Measurements from ENCODE around the gene ITFG1.
"Not testable (repeated sequence)": the region's sequence is repeated elsewhere in the genome, so short reads cannot be mapped to it uniquely, and the experiment has no call there.

The ITFG1 gene

GRCh38 chr16:47371271-47372014 is 89.4 kb downstream of the ITFG1 start:
- Mint-ChIP-seq H3K27me3 (no peaks in the 10 kb centered on the region), H3K4me1 (ENCODE audit: low read depth) (no peaks in the 10 kb centered on the region), H3K4me3 (no peak overlapping the region), H3K9me3 (no peaks in the 10 kb centered on the region), H3K36me3 (ENCODE audit: low read depth) (peaks cover 57% of the 10 kb centered on the region), H3K27ac (no peak overlapping the region)
- intact Hi-C loops (cut with micrococcal nuclease), result no loop called here

DNA sequence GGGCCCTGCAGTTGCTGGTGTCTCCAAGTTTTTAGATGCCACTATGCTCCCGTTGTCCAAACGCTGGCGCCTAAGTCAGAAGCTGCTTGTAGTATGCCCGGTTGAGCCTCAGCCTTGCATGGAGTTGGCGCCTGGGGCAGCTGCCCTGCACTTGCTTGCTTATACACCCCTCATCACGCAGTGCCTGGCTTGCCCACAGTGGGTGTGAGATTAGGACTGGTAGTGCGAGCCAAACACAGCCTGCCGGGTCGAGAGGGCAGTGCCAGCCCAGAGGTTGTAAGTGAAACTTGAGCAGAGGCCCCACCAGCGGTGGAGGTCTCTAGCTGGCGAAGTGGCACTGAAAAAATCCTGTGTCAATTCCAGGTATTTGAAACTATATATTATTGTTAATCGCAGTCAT is 90.3 kb downstream of the ITFG1 start:
- Mint-ChIP-seq H3K9me3 (no peaks in the 10 kb centered on the region), H3K4me3 (no peak overlapping the region), H3K27ac (no peak overlapping the region), H3K27me3 (no peaks in the 10 kb centered on the region), H3K36me3 (ENCODE audit: low read depth) (peaks cover 62% of the 10 kb centered on the region), H3K4me1 (ENCODE audit: low read depth) (no peaks in the 10 kb centered on the region)
- intact Hi-C loops (cut with micrococcal nuclease), result no loop called here

DNA sequence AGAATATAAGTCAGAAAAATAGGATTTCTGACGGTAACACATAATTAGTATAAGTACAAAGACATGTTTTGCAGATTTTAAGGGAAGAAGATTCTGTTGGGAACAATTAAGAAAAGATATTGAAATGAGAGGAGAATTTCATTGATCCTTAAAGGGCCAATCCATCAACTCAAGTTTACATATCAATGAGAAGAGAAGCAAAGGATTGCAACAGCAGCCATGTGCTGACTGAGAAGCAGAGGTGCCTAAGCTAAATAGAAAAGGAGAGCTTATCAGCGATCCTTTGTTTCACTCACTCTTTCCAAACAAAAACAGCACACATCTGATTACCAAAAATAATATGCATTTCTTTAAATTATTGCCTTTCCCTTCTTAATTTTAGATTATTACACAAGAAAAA is 94.6 kb downstream of the ITFG1 start:
- Mint-ChIP-seq H3K27ac (no peak overlapping the region), H3K9me3 (no peaks in the 10 kb centered on the region), H3K36me3 (ENCODE audit: low read depth) (peaks cover 36% of the 10 kb centered on the region), H3K27me3 (no peaks in the 10 kb centered on the region), H3K4me3 (no peak overlapping the region), H3K4me1 (ENCODE audit: low read depth) (no peaks in the 10 kb centered on the region)
- intact Hi-C loops (cut with micrococcal nuclease), result no loop called here

- H3K4me3 Mint-ChIP-seq, result no peak overlapping the region
- no peaks in the 10 kb centered on the region for H3K4me1 Mint-ChIP-seq (ENCODE audit: low read depth)
- H3K27me3 Mint-ChIP-seq, result no peaks in the 10 kb centered on the region
- peaks cover 22% of the 10 kb centered on the region for H3K36me3 Mint-ChIP-seq (ENCODE audit: low read depth)
- no peaks in the 10 kb centered on the region for H3K9me3 Mint-ChIP-seq
- intact Hi-C loops (cut with micrococcal nuclease), result no loop called here
- H3K27ac Mint-ChIP-seq, result no peak overlapping the region
Measured at GRCh38 chr16:47363761-47364160, 97.1 kb downstream of the ITFG1 start.

DNA sequence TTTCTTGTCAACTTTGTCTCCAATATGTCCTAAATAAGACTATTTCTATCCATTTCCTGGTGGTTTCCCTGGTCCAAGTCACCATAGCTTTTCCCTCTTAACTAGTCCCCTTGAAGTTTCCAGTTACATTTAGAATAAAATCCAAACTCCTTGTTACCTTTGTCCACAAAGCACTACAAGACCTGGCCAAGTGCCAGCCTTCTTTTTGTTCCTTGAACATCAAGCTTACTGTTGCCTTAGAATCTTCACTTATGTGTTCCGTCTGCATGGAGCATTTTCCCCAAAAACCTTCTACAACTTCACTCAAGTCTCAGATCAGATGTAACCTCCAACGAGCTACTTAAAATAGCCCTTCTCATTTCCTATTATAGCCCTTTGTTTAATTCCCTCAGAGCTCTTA is 101.4 kb downstream of the ITFG1 start:
- peaks cover 4% of the 10 kb centered on the region for H3K9me3 Mint-ChIP-seq
- no peak overlapping the region for H3K27ac Mint-ChIP-seq
- intact Hi-C loops (cut with micrococcal nuclease), result no loop called here
- H3K27me3 Mint-ChIP-seq, result no peaks in the 10 kb centered on the region
- peaks cover 17% of the 10 kb centered on the region for H3K36me3 Mint-ChIP-seq (ENCODE audit: low read depth)
- no peak overlapping the region for H3K4me3 Mint-ChIP-seq
- no peaks in the 10 kb centered on the region for H3K4me1 Mint-ChIP-seq (ENCODE audit: low read depth)

- peaks cover 15% of the 10 kb centered on the region for H3K36me3 Mint-ChIP-seq (ENCODE audit: low read depth)
- intact Hi-C loops (cut with micrococcal nuclease), result no loop called here
- H3K4me1 Mint-ChIP-seq (ENCODE audit: low read depth), result no peaks in the 10 kb centered on the region
- H3K27me3 Mint-ChIP-seq, result no peaks in the 10 kb centered on the region
- H3K9me3 Mint-ChIP-seq, result peaks cover 9% of the 10 kb centered on the region
- H3K4me3 Mint-ChIP-seq, result no peak overlapping the region
- H3K27ac Mint-ChIP-seq, result no peak overlapping the region
Measured at GRCh38 chr16:47358816-47359215, 102.0 kb downstream of the ITFG1 start.

- H3K27me3 Mint-ChIP-seq; H3K4me1 Mint-ChIP-seq (ENCODE audit: low read depth); intact Hi-C loops (cut with micrococcal nuclease); H3K27ac Mint-ChIP-seq; H3K4me3 Mint-ChIP-seq: not testable (repeated sequence)
- Mint-ChIP-seq H3K9me3 (peaks cover 64% of the 10 kb centered on the region), H3K36me3 (ENCODE audit: low read depth) (peaks cover 79% of the 10 kb centered on the region)
Measured at GRCh38 chr16:47349029-47349428, 111.8 kb downstream of the ITFG1 start.

- H3K4me3 Mint-ChIP-seq; H3K4me1 Mint-ChIP-seq (ENCODE audit: low read depth); intact Hi-C loops (cut with micrococcal nuclease); H3K27ac Mint-ChIP-seq; H3K27me3 Mint-ChIP-seq: not testable (repeated sequence)
- peaks cover 71% of the 10 kb centered on the region for H3K36me3 Mint-ChIP-seq (ENCODE audit: low read depth)
- H3K9me3 Mint-ChIP-seq, result peaks cover 60% of the 10 kb centered on the region
Measured at GRCh38 chr16:47347021-47347696, 113.7 kb downstream of the ITFG1 start.

GRCh38 chr16:47342055-47342454 is 118.8 kb downstream of the ITFG1 start:
- Mint-ChIP-seq H3K36me3 (ENCODE audit: low read depth) (peaks cover 56% of the 10 kb centered on the region), H3K27ac (no peak overlapping the region), H3K4me1 (ENCODE audit: low read depth) (no peaks in the 10 kb centered on the region), H3K27me3 (no peaks in the 10 kb centered on the region), H3K9me3 (peaks cover 57% of the 10 kb centered on the region), H3K4me3 (no peak overlapping the region)
- intact Hi-C loops (cut with micrococcal nuclease), result no loop called here

- H3K27ac Mint-ChIP-seq; intact Hi-C loops (cut with micrococcal nuclease); H3K4me1 Mint-ChIP-seq (ENCODE audit: low read depth); H3K27me3 Mint-ChIP-seq; H3K4me3 Mint-ChIP-seq; H3K9me3 Mint-ChIP-seq: not testable (repeated sequence)
- H3K36me3 Mint-ChIP-seq (ENCODE audit: low read depth), result peaks cover 14% of the 10 kb centered on the region
Measured at GRCh38 chr16:47330562-47330961, 130.3 kb downstream of the ITFG1 start.

DNA sequence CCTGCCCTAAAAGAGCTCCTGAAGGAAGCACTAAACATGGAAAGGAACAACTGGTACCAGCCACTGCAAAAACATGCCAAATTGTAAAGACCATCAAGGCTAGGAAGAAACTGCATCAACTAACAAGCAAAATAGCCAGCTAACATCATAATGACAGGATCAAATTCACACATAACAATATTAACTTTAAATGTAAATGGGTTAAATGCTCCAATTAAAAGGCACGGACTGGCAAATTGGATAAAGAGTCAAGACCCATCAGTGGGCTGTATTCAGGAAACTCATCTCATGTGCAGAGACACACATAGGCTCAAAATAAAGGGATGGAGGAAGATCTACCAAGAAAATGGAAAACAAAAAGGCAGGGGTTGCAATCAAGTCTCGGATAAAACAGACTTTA is 136.6 kb downstream of the ITFG1 start:
- intact Hi-C loops (cut with micrococcal nuclease); H3K36me3 Mint-ChIP-seq (ENCODE audit: low read depth); H3K27me3 Mint-ChIP-seq; H3K4me3 Mint-ChIP-seq; H3K27ac Mint-ChIP-seq; H3K4me1 Mint-ChIP-seq (ENCODE audit: low read depth): not testable (repeated sequence)
- H3K9me3 Mint-ChIP-seq, result peaks cover 20% of the 10 kb centered on the region

GRCh38 chr16:47323241-47323640 is 137.6 kb downstream of the ITFG1 start:
- H3K4me1 Mint-ChIP-seq (ENCODE audit: low read depth), result no peaks in the 10 kb centered on the region
- intact Hi-C loops (cut with micrococcal nuclease), result no loop called here
- H3K27me3 Mint-ChIP-seq, result no peaks in the 10 kb centered on the region
- peaks cover 20% of the 10 kb centered on the region for H3K9me3 Mint-ChIP-seq
- H3K36me3 Mint-ChIP-seq (ENCODE audit: low read depth), result peaks cover 6% of the 10 kb centered on the region
- no peak overlapping the region for H3K4me3 Mint-ChIP-seq
- H3K27ac Mint-ChIP-seq, result no peak overlapping the region

GRCh38 chr16:47320546-47321310 is 140.1 kb downstream of the ITFG1 start:
- Mint-ChIP-seq H3K4me3 (no peak overlapping the region), H3K27ac (no peak overlapping the region), H3K27me3 (no peaks in the 10 kb centered on the region), H3K9me3 (peaks cover 18% of the 10 kb centered on the region), H3K4me1 (ENCODE audit: low read depth) (no peaks in the 10 kb centered on the region), H3K36me3 (ENCODE audit: low read depth) (no peaks in the 10 kb centered on the region)
- intact Hi-C loops (cut with micrococcal nuclease), result no loop called here

DNA sequence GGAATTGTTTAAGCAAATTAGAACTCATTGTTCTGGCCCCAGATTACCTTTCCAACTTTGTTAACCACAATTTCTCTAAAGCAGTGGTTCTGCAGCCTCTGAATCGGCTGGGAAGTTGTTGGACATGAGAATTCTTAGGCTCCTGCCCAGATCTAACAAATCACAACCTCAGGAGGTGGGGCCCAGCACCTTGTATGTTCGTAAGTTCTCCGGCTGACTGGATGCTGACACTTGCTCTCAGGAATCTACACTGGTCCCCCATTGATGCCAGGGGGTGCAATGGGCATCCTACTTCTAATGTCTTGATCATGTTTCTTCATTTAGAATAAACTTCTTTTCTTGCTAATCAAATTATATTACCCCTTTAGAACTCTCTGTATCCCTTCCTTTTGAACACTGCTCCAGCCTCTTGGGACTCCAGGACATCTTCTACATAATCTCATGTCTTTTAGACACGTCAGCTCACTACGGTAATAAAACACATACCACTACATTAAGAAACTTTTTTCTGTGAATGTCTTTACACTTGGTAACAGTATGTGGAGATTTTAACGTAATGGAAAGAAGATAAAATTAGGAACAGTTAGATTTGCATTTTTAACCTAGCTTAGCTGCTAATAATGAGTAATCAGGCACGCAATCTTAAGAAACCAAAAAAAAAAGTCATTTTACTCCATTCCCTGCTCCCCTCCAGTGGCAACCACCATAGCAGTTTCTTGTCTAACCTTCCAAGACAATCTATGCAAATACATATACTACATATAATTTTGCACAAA is 143.2 kb downstream of the ITFG1 start:
- H3K27ac Mint-ChIP-seq, result no peak overlapping the region
- H3K4me1 Mint-ChIP-seq (ENCODE audit: low read depth), result no peaks in the 10 kb centered on the region
- H3K4me3 Mint-ChIP-seq, result no peak overlapping the region
- H3K36me3 Mint-ChIP-seq (ENCODE audit: low read depth), result no peaks in the 10 kb centered on the region
- no peaks in the 10 kb centered on the region for H3K9me3 Mint-ChIP-seq
- intact Hi-C loops (cut with micrococcal nuclease), result no loop called here
- H3K27me3 Mint-ChIP-seq, result no peaks in the 10 kb centered on the region
